Activated CD8-positive, alpha-beta memory T cell treated with anti-CD3 and anti-CD28 coated beads for 24 hours (primary cell): ENCODE results near the gene TBC1D25.

Source experiments
- DNase-seq: peaks from one replicate; pipeline ENCODE4 v3.0.0-alpha.2; 2020

The TBC1D25 gene

GRCh38 chrX:48569958-48570357 lies 30.4 kb downstream of the TBC1D25 start:
- no peak for DNase-seq

- peak; percentile 58 for DNase-seq
Observed at GRCh38 chrX:48573690-48574269, 34.3 kb downstream of the TBC1D25 start.

GRCh38 chrX:48574270-48575266 lies 35.1 kb downstream of the TBC1D25 start, which contains the start of gene RBM3:
Gene RBM3, plus strand, starts transcription at chrX:48574484. Its CDS starts 697 bp downstream, at chrX:48575181.
- DNase-seq: peak; percentile 90

- DNase-seq: no peak
Observed at GRCh38 chrX:48575642-48576041, 36.1 kb downstream of the TBC1D25 start.

GRCh38 chrX:48576108-48576507 lies 36.6 kb downstream of the TBC1D25 start:
- no peak for DNase-seq

DNA sequence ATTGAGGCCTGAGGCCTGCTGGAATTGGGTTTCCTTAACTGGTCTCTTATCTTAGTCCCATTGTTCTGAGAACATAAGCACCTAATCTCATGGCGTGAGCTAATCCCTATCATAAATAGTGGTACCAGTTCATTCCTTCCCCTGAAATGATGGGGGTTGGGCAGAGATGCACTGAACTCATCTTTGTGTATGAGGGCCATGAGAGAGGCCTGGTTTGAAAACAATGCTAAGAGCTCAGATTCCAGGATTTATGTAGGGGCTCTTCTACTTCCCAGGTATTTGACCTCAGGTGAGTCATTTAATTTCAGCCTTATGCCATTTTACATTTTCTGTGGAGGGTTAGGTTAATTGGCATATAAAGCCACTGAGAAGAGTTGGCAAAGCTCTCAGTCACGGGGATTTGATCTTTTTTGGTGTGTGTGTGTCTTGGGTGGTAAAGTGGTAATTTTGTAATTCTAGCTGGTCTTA lies 39.2 kb downstream of the TBC1D25 start:
- no peak for DNase-seq

- DNase-seq: no peak
Observed at GRCh38 chrX:48579259-48579658, 39.7 kb downstream of the TBC1D25 start.

GRCh38 chrX:48580662-48581061 lies 41.1 kb downstream of the TBC1D25 start:
- no peak for DNase-seq

- DNase-seq: no peak
Observed at GRCh38 chrX:48584698-48585097, 45.2 kb downstream of the TBC1D25 start.

DNA sequence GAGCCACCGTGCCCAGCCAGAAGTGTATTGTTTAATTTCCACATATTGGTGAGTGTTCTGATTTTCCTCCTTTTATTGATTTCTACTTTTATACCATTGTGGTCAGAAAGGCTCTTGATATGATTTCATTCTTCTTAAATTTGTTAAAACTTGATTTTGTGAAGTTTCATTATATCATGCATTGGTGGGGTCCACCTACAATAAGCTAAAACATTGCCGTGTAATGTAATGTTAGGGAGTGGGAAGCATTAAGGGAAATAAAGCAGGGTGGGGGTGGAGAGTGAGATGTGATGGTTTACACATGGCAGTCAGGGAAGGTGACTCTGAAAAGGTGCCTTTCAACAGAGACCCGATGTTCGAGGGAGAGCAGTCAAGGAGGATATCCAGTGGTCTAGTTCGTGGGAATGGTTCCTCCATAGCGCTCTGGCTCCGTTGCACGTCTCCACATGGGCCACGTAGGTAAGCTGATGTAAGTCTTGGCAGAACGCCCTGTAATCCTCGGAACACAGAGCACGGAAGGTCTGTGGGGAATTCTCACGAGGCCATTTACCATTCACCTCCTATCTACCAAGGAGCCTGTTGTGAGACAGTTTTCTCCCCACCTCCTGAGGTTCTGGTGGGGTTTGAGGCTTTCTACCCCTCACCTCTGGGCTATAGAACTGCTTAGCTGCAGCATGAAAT lies 50.1 kb downstream of the TBC1D25 start:
- DNase-seq: no peak

DNA sequence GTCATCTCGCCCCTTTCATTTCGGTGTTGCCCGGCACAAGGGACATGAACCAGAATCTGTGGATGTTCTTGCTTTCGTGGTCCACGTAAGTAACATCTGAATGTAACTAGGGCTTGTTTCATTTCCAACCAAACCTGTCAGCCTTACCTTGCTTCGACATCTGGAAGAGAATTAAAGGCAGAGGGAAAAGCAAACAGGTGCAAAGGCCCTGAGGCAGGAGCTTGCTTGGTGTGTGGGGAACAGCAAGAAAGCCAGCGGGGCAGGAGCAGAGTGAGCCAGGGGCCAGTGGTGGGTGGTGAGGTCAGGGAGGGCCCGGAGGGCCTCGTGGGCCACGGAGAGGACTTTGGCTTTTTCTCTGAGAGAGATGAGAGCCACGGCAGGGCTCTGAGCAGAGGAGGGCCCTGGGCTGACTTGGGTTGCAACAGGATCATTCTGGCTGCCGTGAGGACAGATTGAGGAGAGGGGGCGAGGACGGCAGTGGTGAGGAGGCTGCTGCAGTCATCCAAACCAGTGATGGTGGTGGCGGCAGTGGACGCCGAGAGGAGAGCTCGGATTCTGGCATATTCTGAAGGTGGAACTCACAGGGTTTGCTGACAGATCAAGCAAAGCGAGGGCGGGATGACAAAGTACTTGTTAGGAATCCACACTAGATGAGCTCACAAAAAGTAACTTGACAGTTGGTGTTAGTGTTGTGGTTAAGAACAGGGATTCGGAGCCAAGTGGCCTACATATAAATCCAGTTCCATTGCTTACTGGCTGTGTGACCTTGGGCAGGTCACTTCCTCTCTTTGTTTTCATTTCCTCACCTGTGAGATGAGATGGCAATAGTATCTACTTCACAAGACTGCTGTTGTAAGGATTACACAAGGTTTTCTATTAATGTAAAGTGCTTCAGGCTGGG lies 50.9 kb downstream of the TBC1D25 start:
- DNase-seq: no peak

DNA sequence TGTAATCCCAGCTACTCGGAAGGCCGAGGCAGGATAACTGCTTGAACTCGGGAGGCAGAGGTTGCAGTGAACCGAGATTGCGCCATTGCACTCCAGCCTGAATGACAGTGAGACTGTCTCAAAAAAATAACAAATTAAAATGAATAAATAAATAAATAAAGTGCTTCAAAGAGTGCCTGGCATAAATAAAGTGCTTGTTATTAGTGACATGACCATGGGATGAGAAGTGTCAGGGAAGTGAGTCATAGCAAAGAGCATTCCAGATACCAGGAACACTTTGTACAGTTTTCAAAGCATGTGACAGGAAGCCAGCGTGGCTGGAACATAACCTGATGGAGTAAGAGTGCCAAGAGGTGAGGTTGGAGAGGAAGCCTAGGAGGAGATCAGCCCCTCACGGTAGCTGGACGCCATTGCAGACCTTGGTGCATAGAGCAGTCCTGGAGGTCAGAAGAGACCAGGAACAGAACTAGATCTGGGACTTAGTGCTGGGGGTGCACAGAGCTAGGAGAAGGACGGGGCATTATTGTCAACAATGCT lies 51.8 kb downstream of the TBC1D25 start:
- no peak for DNase-seq

- no peak for DNase-seq
Observed at GRCh38 chrX:48592971-48593370, 53.5 kb downstream of the TBC1D25 start.

DNA sequence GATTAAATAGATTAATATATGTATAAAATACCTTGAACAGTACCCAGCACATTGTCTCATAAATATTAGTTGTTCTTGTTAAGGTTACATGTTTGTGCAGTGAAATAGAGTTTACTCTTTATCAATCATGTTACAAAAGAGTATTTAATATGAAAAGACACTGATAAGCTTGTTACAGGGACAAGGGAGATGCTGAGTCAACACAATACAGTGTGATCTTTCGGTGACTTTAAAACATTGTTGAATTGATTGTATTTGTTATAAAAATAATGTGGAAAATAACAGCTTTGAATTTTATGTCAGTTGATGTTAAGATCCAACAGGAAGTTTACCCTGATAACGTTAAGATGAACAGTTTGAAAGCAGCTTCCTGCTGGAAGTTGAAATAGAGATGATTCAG lies 56.4 kb downstream of the TBC1D25 start:
- DNase-seq: no peak

- DNase-seq: peak; percentile 94
Observed at GRCh38 chrX:48597353-48598264, 58.1 kb downstream of the TBC1D25 start, which contains the start of gene WDR13. Gene WDR13, plus strand, starts transcription at chrX:48597492. Its CDS starts 505 bp downstream, at chrX:48597997.

GRCh38 chrX:48598614-48599013 lies 59.1 kb downstream of the TBC1D25 start:
- no peak for DNase-seq

DNA sequence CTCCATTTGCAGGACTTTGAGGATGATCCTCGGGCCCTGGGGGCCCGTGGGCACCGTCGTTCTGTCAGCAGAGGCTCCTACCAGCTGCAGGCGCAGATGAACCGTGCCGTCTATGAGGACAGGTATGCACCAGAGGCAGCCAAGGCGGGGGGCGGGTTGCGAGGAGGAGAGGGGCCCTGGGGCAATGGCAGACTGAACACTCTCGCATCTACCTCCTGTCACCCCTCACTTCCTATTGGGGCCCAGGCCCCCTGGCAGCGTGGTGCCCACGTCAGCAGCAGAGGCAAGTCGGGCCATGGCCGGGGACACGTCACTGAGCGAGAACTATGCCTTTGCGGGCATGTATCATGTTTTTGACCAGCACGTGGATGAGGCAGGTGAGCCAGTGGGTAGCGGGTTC lies 59.8 kb downstream of the TBC1D25 start:
- no peak for DNase-seq

- no peak for DNase-seq
Observed at GRCh38 chrX:48600226-48600625, 60.7 kb downstream of the TBC1D25 start.

GRCh38 chrX:48601741-48602394 lies 62.4 kb downstream of the TBC1D25 start:
- DNase-seq: no peak

- no peak for DNase-seq
Observed at GRCh38 chrX:48604701-48605100, 65.2 kb downstream of the TBC1D25 start.
